ACC112 (cell line): ENCODE measurements around the gene DGKZ.

ENCODE experiments used
- H2AFZ ChIP-seq: fragments of 200-600 bp; sonication (generic); one replicate; pipeline ENCODE4 v1.6.0; 2017; ENCODE audit warnings: antibody characterized with exemption, low read length; ENCODE audit not compliant: unreplicated experiment
- H3K27ac ChIP-seq: fragments of 200-600 bp; sonication (generic); 2 replicates; pipeline ENCODE4 v1.5.1; 2014; ENCODE audit warnings: low read depth, mild to moderate bottlenecking, antibody characterized with exemption, low read length, moderate library complexity
- H3K27me3 ChIP-seq: fragments of 200-600 bp; sonication (generic); 2 replicates; pipeline ENCODE4 v1.6.1; 2014; ENCODE audit warnings: mild to moderate bottlenecking, antibody characterized with exemption, low read length, moderate library complexity, mixed read lengths; ENCODE audit not compliant: insufficient read depth
- H3K36me3 ChIP-seq: fragments of 200-600 bp; sonication (generic); 2 replicates; pipeline ENCODE4 v1.6.1; 2016; ENCODE audit warnings: mild to moderate bottlenecking, antibody characterized with exemption, low read length, moderate library complexity, mixed read lengths; ENCODE audit not compliant: insufficient read depth
- H3K4me1 ChIP-seq: fragments of 200-600 bp; sonication (generic); one replicate; pipeline ENCODE4 v1.6.1; 2016; ENCODE audit warnings: low read length, mixed read lengths; ENCODE audit not compliant: insufficient read depth, unreplicated experiment, control insufficient read depth
- H3K4me3 ChIP-seq: fragments of 200-600 bp; sonication (generic); 2 replicates; pipeline ENCODE4 v1.5.1; 2014; ENCODE audit warnings: mild to moderate bottlenecking, low read depth, low read length
- H3K79me2 ChIP-seq: fragments of 200-600 bp; sonication (generic); one replicate; pipeline ENCODE4 v1.6.0; 2016; ENCODE audit warnings: low read length; ENCODE audit not compliant: control insufficient read depth, unreplicated experiment, insufficient read depth

Gene DGKZ

GRCh38 chr11:46336563-46337180 lies 10.6 kb upstream of the DGKZ start:
- Histone ChIP-seq H3K4me1 (no peaks in the 10 kb centered on the region), H3K79me2 (no peaks in the 10 kb centered on the region), H3K4me3 (no peak overlapping the region), H3K36me3 (no peaks in the 10 kb centered on the region), H2AFZ (no peak overlapping the region), H3K27me3 (peaks cover 33% of the 10 kb centered on the region), H3K27ac (no peak overlapping the region)

DNA sequence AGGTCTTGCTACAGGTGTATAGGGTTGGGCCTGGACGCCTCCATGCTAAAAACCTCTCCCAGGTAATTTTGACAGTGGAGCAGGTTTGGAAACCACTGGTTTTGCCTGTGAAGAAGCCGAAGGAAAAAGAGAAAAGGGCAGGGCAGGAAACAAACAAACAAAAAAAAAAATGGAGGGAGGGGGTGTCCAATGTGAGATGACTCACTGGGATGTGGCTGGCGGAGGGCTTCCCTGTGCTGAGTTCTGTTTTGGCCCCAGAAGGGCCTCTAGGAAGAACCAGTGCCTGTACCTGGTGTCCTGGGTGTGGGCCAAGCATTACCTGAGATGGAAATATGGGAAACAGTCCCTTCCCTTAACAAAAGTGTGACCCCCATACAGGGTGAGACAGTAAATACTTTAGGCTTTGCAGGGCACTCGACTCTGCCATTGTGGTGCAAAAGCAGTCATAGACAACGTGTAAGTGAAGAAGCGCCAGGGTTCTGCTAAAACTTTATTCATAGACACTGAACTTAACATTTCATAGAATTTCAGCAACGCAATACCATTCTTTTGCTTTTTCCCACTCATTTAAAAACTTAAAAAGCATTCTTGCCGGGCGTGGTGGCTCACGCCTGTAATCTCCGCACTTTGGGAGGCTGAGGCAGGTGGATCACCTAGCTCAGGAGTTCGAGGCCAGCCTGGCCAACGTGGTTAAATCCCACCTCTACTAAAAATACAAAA lies 9.5 kb upstream of the DGKZ start:
- no peak overlapping the region for H2AFZ ChIP-seq
- H3K79me2 ChIP-seq = no peaks in the 10 kb centered on the region
- H3K4me3 ChIP-seq = no peak overlapping the region
- no peaks in the 10 kb centered on the region for H3K36me3 ChIP-seq
- H3K4me1 ChIP-seq = no peaks in the 10 kb centered on the region
- peaks cover 22% of the 10 kb centered on the region for H3K27me3 ChIP-seq
- no peak overlapping the region for H3K27ac ChIP-seq

DNA sequence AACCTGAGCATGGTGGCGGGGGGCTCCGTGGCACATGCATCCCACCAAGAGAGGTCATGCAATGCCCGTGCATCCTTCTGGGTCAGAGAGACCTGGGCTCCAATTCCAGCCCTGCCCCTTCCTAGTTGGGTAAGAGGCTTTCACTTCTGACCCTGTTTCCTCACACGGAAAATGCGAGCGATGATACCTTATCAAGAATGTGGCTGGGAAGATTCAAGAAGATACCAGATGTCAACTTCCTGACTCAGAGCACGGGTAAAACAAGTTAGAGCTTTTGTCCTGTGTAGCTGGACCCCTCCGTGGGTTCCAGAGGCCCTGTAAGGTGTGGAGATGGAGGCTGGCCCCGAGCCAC lies 8.7 kb upstream of the DGKZ start:
- H3K27me3 ChIP-seq = peaks cover 14% of the 10 kb centered on the region
- no peaks in the 10 kb centered on the region for H3K4me1 ChIP-seq
- no peak overlapping the region for H3K27ac ChIP-seq
- no peaks in the 10 kb centered on the region for H3K36me3 ChIP-seq
- H3K4me3 ChIP-seq = no peak overlapping the region
- H3K79me2 ChIP-seq = no peaks in the 10 kb centered on the region
- no peak overlapping the region for H2AFZ ChIP-seq

GRCh38 chr11:46338988-46339666 lies 8.1 kb upstream of the DGKZ start:
- Histone ChIP-seq H3K36me3 (no peaks in the 10 kb centered on the region), H2AFZ (no peak overlapping the region), H3K27me3 (peaks cover 9% of the 10 kb centered on the region; the same call in 1 of the 2 replicates), H3K27ac (no peak overlapping the region), H3K4me3 (no peak overlapping the region), H3K79me2 (no peaks in the 10 kb centered on the region), H3K4me1 (no peaks in the 10 kb centered on the region)

DNA sequence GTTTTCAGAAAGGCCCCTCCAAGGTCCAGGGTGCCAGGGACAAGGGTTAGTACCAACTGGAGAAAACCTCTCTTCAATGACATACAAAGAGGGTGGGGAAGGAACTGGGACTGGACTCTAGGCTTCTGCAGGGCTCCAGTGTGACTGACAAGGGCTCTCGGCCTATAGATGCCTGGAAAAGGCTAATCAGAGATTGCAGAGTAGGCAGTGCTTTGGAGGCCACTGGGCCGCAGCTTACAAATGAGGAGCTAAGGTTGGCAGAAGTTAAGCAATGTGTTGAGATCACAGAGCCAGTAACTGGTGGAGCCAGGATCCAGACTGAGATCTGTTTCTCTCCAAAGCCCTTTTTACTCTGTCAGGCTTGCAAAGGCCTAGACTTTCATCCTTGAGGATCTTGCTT lies 7.4 kb upstream of the DGKZ start:
- H3K27ac ChIP-seq = no peak overlapping the region
- H3K79me2 ChIP-seq = no peaks in the 10 kb centered on the region
- no peak overlapping the region for H2AFZ ChIP-seq
- H3K27me3 ChIP-seq = peaks cover 4% of the 10 kb centered on the region; the same call in 1 of the 2 replicates
- no peaks in the 10 kb centered on the region for H3K4me1 ChIP-seq
- H3K36me3 ChIP-seq = no peaks in the 10 kb centered on the region
- no peak overlapping the region for H3K4me3 ChIP-seq

DNA sequence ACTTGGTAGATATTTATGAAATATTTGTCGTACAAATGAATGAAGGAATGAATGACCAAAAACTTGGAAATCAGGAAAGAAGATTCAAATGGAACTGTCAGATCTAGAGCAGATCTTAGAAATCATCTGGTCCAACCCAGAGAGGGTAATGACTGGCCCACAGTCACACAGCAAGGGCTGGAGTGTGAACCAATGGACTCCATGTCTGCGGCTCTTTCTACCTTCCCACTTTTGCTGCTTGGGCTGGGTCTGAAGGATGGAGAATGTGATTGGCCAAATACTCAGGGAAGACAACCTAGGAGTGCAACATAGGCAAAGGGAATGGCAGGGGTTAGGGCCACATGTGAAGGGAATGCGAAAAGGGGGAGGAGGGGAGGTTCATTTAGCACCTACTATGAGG lies 5.8 kb upstream of the DGKZ start:
- Histone ChIP-seq H2AFZ (no peak overlapping the region), H3K79me2 (no peaks in the 10 kb centered on the region), H3K36me3 (no peaks in the 10 kb centered on the region), H3K4me3 (no peak overlapping the region), H3K27me3 (peaks cover 4% of the 10 kb centered on the region; the same call in 1 of the 2 replicates), H3K4me1 (no peaks in the 10 kb centered on the region), H3K27ac (no peak overlapping the region)

DNA sequence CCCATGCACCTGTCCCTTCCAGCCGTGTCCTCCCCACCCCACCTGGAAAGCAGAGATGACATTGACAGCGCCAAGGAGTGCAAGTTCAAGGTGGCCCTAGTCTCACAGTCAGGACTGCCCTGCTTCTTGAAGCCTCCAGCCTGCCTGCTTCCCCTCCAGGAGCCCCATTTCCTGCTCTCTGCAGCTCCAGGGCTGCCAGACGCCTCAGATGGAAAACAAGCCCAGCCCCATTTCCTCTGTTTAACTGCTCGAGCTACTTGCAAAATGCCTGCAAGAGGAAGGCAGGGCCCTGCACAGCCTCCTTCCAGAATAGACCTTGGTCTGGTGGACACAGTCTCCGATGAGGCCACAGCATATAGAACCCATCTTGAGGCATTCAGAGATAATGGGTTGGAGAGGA lies 5.0 kb upstream of the DGKZ start:
- no peak overlapping the region for H3K27ac ChIP-seq
- no peaks in the 10 kb centered on the region for H3K36me3 ChIP-seq
- H3K27me3 ChIP-seq = peaks cover 4% of the 10 kb centered on the region; the same call in 1 of the 2 replicates
- no peak overlapping the region for H3K4me3 ChIP-seq
- peaks cover 4% of the 10 kb centered on the region for H3K4me1 ChIP-seq
- no peaks in the 10 kb centered on the region for H3K79me2 ChIP-seq
- no peak overlapping the region for H2AFZ ChIP-seq

DNA sequence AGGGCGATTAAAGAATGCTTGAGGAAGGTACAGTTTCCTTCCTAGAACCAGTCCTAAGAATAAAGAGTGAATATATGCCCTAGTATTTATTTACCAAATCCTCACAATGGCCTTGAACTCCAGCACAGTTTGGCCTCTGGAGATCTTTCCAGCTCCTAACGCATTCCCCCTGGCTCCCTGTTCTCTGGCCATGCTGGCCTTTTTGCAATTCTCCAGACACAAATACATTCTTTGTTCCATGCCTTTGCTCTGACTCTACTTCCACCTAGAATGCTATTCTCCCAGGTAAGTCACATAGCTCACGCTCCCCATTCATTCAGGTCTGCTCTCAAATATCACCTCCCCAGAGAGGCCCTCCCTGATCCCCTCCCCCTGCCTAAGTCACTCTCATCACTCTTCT lies 3.7 kb upstream of the DGKZ start:
- H3K27me3 ChIP-seq = peaks cover 4% of the 10 kb centered on the region; the same call in 1 of the 2 replicates
- peaks cover 10% of the 10 kb centered on the region for H3K79me2 ChIP-seq
- no peak overlapping the region for H2AFZ ChIP-seq
- H3K36me3 ChIP-seq = no peaks in the 10 kb centered on the region
- no peak overlapping the region for H3K4me3 ChIP-seq
- peaks cover 7% of the 10 kb centered on the region for H3K4me1 ChIP-seq
- no peak overlapping the region for H3K27ac ChIP-seq

GRCh38 chr11:46345131-46345597 lies 2.1 kb upstream of the DGKZ start:
- Histone ChIP-seq H3K79me2 (peaks cover 23% of the 10 kb centered on the region), H3K27me3 (peaks cover 4% of the 10 kb centered on the region; the same call in 1 of the 2 replicates), H3K4me3 (no peak overlapping the region), H3K4me1 (peaks cover 14% of the 10 kb centered on the region), H2AFZ (no peak overlapping the region), H3K27ac (no peak overlapping the region), H3K36me3 (no peaks in the 10 kb centered on the region)

DNA sequence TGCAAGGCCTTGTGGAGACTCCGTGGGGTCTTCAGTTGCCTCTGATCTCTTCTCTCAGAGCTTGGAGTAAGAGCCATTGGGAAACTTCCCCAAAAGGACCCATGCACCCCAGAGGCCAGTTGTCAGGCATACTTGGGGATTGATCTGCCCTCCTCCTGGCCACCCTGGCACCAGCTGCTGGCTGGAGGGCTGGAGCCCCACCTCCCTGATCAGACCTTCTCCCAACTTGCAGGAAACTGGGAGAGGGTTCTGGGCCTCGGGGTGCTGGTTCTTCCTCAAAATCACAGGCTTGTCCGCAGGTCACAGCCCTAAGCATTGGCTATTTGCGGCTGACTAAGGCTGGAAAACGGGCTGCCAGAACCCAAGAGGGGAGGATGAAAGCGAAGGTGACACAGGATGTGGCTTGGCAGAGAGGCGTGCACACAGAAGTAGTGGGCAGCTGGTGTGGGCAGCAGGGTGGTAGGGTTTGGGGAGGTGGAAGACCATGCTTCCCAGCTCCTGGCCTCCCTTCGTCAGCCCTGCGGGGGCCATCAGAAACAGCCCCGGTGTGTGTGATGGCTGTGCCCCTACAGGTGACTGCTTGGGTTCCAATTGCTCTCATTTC lies 1.3 kb upstream of the DGKZ start:
- peaks cover 26% of the 10 kb centered on the region for H3K79me2 ChIP-seq
- peaks cover 14% of the 10 kb centered on the region for H3K4me1 ChIP-seq
- H3K36me3 ChIP-seq = no peaks in the 10 kb centered on the region
- H2AFZ ChIP-seq = no peak overlapping the region
- H3K27ac ChIP-seq = no peak overlapping the region
- H3K4me3 ChIP-seq = no peak overlapping the region
- H3K27me3 ChIP-seq = peaks cover 4% of the 10 kb centered on the region; the same call in 1 of the 2 replicates
